Endothelial cell of umbilical vein (primary cell): ENCODE data around the gene PKMYT1. TPM values are rescaled to one million over a fixed set of nuclear protein-coding genes. Genes with fewer than 3 reads are reported as not detected.

Source experiments
- BruUV-seq: library from RNA; stranded (reverse); fragments of 400-500 nt; replicated peaks from 2 replicates; lab custom pipeline; 2021; lab: Mats Ljungman, UMichigan
- CTCF ChIA-PET: fragments of 300-600, 350-600 bp; sonication (Branson Sonifier 250); formaldehyde crosslinking; loops from one replicate; lab custom pipeline; 2021; ENCODE audit warnings: antibody characterized with exemption, inconsistent platforms; lab: Charles Lee
- POLR2A ChIA-PET: fragments of 300-600, 350-600 bp; sonication (Branson Sonifier 250); formaldehyde crosslinking; loops from one replicate; lab custom pipeline; 2021; ENCODE audit warnings: antibody characterized with exemption, inconsistent platforms; lab: Charles Lee
- DNase-seq: peaks from one replicate; pipeline ENCODE4 v3.0.0-alpha.2; 2011; ENCODE audit warnings: low read depth, low spot score
- FAIRE-seq: peaks from 2 replicates; lab custom pipeline; 2011; peaks lifted over from hg19 to GRCh38; lab: Jason Lieb, UNC
- H2AFZ ChIP-seq: 2 replicates; pipeline ENCODE4 v1.6.0; 2012; ENCODE audit warnings: low read depth, low read length, control low read depth, inconsistent platforms
- H3K27ac ChIP-seq: 2 replicates; pipeline ENCODE4 v1.5.1; 2011; ENCODE audit warnings: low read depth, mild to moderate bottlenecking, control low read depth, low read length, moderate library complexity; ENCODE audit not compliant: insufficient read depth
- H3K27me3 ChIP-seq, 2 experiments: 2 replicates each; pipeline versions ENCODE4 v1.6.0 to v1.6.1; 2011; ENCODE audit warnings: low read length in 2 of 2, mixed read lengths in 1 of 2; ENCODE audit not compliant: control insufficient read depth in 2 of 2, insufficient read depth in 2 of 2
- H3K36me3 ChIP-seq, 2 experiments: 2 replicates in 1 of 2; 3 replicates in 1 of 2; pipeline ENCODE4 v1.5.1; 2011; ENCODE audit warnings: low read length in 2 of 2, mild to moderate bottlenecking in 1 of 2, moderate library complexity in 1 of 2; ENCODE audit not compliant: control insufficient read depth in 2 of 2, insufficient read depth in 2 of 2; ENCODE audit errors: extremely low read depth in 1 of 2
- H3K4me1 ChIP-seq: 3 replicates; pipeline ENCODE4 v1.5.1; 2011; ENCODE audit warnings: mild to moderate bottlenecking, low read length; ENCODE audit not compliant: control insufficient read depth, insufficient read depth; ENCODE audit errors: extremely low read depth
- H3K4me2 ChIP-seq: 2 replicates; pipeline ENCODE4 v1.6.1; 2011; ENCODE audit warnings: low read length, control low read depth, mixed read lengths; ENCODE audit not compliant: insufficient read depth
- H3K4me3 ChIP-seq, 3 experiments: fragments of 200-600 bp in 1 of 3; sonication (generic), shearing (Covaris generic) in 1 of 3; replicated peaks in 1 of 3; 2 replicates each; pipeline ENCODE4 v1.5.1; 2011 to 2016; ENCODE audit warnings: control low read depth in 3 of 3, low read length in 3 of 3, mild to moderate bottlenecking in 2 of 3, inconsistent platforms in 1 of 3, low read depth in 1 of 3, moderate library complexity in 1 of 3; ENCODE audit not compliant: insufficient read depth in 1 of 3
- H3K79me2 ChIP-seq: 2 replicates; pipeline ENCODE4 v1.6.0; 2012; ENCODE audit warnings: low read length, inconsistent platforms; ENCODE audit not compliant: control insufficient read depth, insufficient read depth
- H3K9ac ChIP-seq: replicated peaks from 2 replicates; pipeline ENCODE3; 2011; ENCODE audit warnings: low read length, control low read depth; ENCODE audit not compliant: insufficient read depth; ENCODE audit errors: extremely low read depth
- H3K9me1 ChIP-seq: replicated peaks from 3 replicates; pipeline ENCODE4 v1.6.0; 2011; ENCODE audit warnings: mild to moderate bottlenecking, low read length; ENCODE audit not compliant: control insufficient read depth, insufficient read depth; ENCODE audit errors: extremely low read depth
- H3K9me3 ChIP-seq: replicated peaks from 2 replicates; pipeline ENCODE4 v1.5.1; 2012; ENCODE audit warnings: low read length, inconsistent platforms; ENCODE audit not compliant: control insufficient read depth, insufficient read depth
- H4K20me1 ChIP-seq: replicated peaks from 2 replicates; pipeline ENCODE3; 2011; ENCODE audit warnings: mild to moderate bottlenecking, low read length; ENCODE audit not compliant: control insufficient read depth, insufficient read depth; ENCODE audit errors: extremely low read depth
- CTCF ChIP-seq, 2 donors: IDR thresholded peaks; 1 replicate in 1 of 2; 2 replicates in 1 of 2; pipeline ENCODE4 v1.5.1; 2011; ENCODE audit warnings: low read length in 2 of 2, mild to moderate bottlenecking in 2 of 2, moderate library complexity in 2 of 2, control low read depth in 1 of 2, inconsistent platforms in 1 of 2, low read depth in 1 of 2; ENCODE audit not compliant: insufficient read depth in 1 of 2; ENCODE audit errors: extremely low read depth in 1 of 2
- EZH2 ChIP-seq: IDR thresholded peaks from 2 replicates; pipeline ENCODE4 v1.6.1; 2012; ENCODE audit warnings: borderline replicate concordance, low read depth, mild to moderate bottlenecking, moderate library complexity, low read length, inconsistent platforms; ENCODE audit not compliant: severe bottlenecking
- FOS ChIP-seq: IDR thresholded peaks from 2 replicates; pipeline ENCODE4 v1.6.1; 2011; ENCODE audit warnings: mild to moderate bottlenecking, low read length, moderate library complexity, borderline replicate concordance; ENCODE audit not compliant: insufficient read depth
- GATA2 ChIP-seq: IDR thresholded peaks from 2 replicates; pipeline ENCODE4 v1.7.0; 2011; ENCODE audit warnings: low read depth, mild to moderate bottlenecking, moderate library complexity, mixed read lengths, low read length; ENCODE audit not compliant: insufficient read length, insufficient read depth
- JUN ChIP-seq: IDR thresholded peaks from 2 replicates; pipeline ENCODE4 v1.6.1; 2011; ENCODE audit warnings: borderline replicate concordance, low read depth; ENCODE audit not compliant: insufficient read length, insufficient read depth
- MAX ChIP-seq: IDR thresholded peaks from 2 replicates; pipeline ENCODE4 v1.6.1; 2011; ENCODE audit not compliant: insufficient read depth, insufficient read length
- MYC ChIP-seq: IDR thresholded peaks from one replicate; pipeline ENCODE4 v1.6.1; 2011; ENCODE audit warnings: mild to moderate bottlenecking, low read depth, low read length
- POLR2A ChIP-seq: IDR thresholded peaks from 2 replicates; pipeline ENCODE4 v1.6.1; 2012; ENCODE audit warnings: low read depth, mild to moderate bottlenecking, control low read depth, low read length
- POLR2AphosphoS5 ChIP-seq: IDR thresholded peaks from 2 replicates; pipeline ENCODE4 v1.6.1; 2012; ENCODE audit warnings: low read depth, mild to moderate bottlenecking, control low read depth, low read length, moderate library complexity; ENCODE audit not compliant: insufficient read depth
- dilution Hi-C: fragments of 300-500 bp; cut with MboI; formaldehyde crosslinking; loops from one replicate; pipeline ENCODE4 v1.15.0; 2019; ENCODE audit warnings: low sequenced_read_pairs; ENCODE audit not compliant: extremely low pct_ligation_motif_present
- intact Hi-C: fragments of 100-400 bp; cut with micrococcal nuclease; formaldehyde crosslinking; loops from one replicate; pipeline ENCODE4 v1.10.0; 2022
- polyA plus RNA-seq, 4 experiments: library from polyadenylated mRNA; depleted of rRNA in 3 of 4; stranded (reverse) in 3 of 4; unstranded in 1 of 4; fragments of >200 nt; gene quantifications; 2 replicates each; pipeline versions ENCODE4 v1.2.1 to v1.2.3, GENCODE V29; 2011 to 2012; ENCODE audit warnings: missing spikeins in 1 of 4
- total RNA-seq: library from RNA; stranded (reverse); gene quantifications from 2 replicates; pipeline ENCODE4 v1.2.3, GENCODE V29; 2021

The PKMYT1 gene
- total and polyA plus RNA-seq, 2 donors (not counting 3 experiments of a cell fraction or from before 2014, with no cell fraction given) = 26.1 to 48.5 TPM

GRCh38 chr16:3021449-3022207 is 41.4 kb upstream of the PKMYT1 start:
- H3K4me2 ChIP-seq = peak overlapping the region; percentile 83
- peak overlapping the region; percentile 45 to 61 (median 53) for H3K4me3 ChIP-seq
- dilution Hi-C loops = no loop called here
- TF ChIP-seq GATA2 (no peak), MYC (no peak), CTCF (IDR thresholded peaks at IDR 0.05; ENCODE audit: extremely low read depth in 1 of 2, insufficient read depth in 1 of 2, low read depth in 1 of 2, low read length in 2 of 2) (peak; percentile 9 to 30), POLR2AphosphoS5 (no peak), FOS (peak; percentile 59), MAX (no peak), POLR2A (peak; percentile 76), EZH2 (no peak), JUN (no peak)
- H3K79me2 ChIP-seq = peaks cover 2% of the 10 kb centered on the region
- peak overlapping the region; percentile 98 for H3K27ac ChIP-seq
- intact Hi-C loops = loop anchor here (2.0 kb wide), 1 partner anchor 117 kb away; no protein-coding TSS in a partner anchor
- DNase-seq = peak; percentile 65
- no peaks in the 10 kb centered on the region for H3K9me1 ChIP-seq
- no peaks in the 10 kb centered on the region for H4K20me1 ChIP-seq
- FAIRE-seq = peak; percentile 62
- ChIA-PET CTCF (interaction anchor here (1.4 to 6.1 kb wide), 5 partner anchors 9 to 108 kb away, joined by 6 to 52 read pairs (median 9); no protein-coding TSS in a partner anchor), POLR2A (interaction anchor here (0.6 to 2.2 kb wide), 5 partner anchors 14 to 139 kb away, joined by 3 to 16 read pairs (median 4); partner anchors contain the start of gene ZNF213)
- H2AFZ ChIP-seq = no peak overlapping the region
- peak overlapping the region; percentile 90 for H3K9ac ChIP-seq
- H3K36me3 ChIP-seq = peaks cover 0 to 5% of the 10 kb centered on the region in 2 experiments
- peaks cover 18% of the 10 kb centered on the region for H3K4me1 ChIP-seq
- peaks cover 0 to 2% of the 10 kb centered on the region in 2 experiments for H3K27me3 ChIP-seq
- BruUV-seq = TSS peak; percentile 74
- H3K9me3 ChIP-seq = no peaks in the 10 kb centered on the region
